HL-60/S4 treated with retinoic acid at 250 ng/mL for 4 days and 3 days (cell line): ENCODE data around the gene GOLGA6L2.
"Not testable (repeated sequence)": the region's sequence is repeated elsewhere in the genome, so short reads cannot be mapped to it uniquely, and the experiment has no call there.

ENCODE experiments used
- in situ Hi-C: fragments of 300-500 bp; cut with MboI; formaldehyde crosslinking; loops from 2 replicates; pipeline ENCODE4 v1.7.0; 2022; ENCODE audit warnings: low sequenced_read_pairs

Gene GOLGA6L2

GRCh38 chr15:23425327-23425726 lies 21.7 kb downstream of the GOLGA6L2 start:
- in situ Hi-C loops = not testable (repeated sequence)

- in situ Hi-C loops = loop anchor here (25.0 kb wide), 1 partner anchor 387 kb away; the partner anchor contains the start of gene TUBGCP5
These were observed 22.7 kb downstream of the GOLGA6L2 start for GRCh38 chr15:23424111-23424904.

DNA sequence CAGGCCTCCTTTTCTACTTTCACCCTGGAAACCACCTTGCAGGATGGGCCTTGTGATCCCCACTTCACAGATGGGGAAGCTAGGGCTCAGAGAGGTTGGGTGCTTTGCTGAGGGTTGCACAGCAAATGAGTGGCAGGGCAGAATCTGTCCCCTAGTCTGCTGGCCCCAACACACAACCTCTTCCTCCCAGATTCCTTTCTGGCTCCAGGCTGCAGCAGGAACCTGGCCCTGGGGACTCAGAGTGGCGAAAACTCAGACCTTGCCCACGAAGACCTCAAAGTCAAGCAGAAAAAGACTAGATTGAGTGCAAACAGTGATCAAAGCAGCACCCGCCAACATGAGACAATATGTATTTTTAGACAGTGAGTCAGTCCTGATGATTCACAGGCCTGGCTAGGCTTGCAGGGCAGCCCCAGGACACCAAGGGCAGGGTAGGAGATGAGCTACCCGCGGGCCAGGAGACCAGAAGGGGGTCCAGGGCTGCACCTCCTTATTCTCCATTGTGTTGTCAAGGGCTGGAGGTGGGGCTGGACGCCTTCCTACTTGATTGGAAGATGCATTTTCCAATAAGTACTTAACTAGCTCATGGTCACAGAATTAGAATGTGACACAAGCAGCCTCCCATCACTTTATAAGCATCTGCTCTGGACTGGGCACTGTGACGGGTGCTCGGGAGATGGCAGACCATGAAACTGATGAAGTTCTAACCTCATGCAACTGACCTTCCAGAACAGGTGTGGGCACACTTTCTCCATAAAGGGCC lies 23.9 kb downstream of the GOLGA6L2 start:
- in situ Hi-C loops = loop anchor here (25.0 kb wide), 1 partner anchor 386 kb away; the partner anchor contains the start of gene TUBGCP5

DNA sequence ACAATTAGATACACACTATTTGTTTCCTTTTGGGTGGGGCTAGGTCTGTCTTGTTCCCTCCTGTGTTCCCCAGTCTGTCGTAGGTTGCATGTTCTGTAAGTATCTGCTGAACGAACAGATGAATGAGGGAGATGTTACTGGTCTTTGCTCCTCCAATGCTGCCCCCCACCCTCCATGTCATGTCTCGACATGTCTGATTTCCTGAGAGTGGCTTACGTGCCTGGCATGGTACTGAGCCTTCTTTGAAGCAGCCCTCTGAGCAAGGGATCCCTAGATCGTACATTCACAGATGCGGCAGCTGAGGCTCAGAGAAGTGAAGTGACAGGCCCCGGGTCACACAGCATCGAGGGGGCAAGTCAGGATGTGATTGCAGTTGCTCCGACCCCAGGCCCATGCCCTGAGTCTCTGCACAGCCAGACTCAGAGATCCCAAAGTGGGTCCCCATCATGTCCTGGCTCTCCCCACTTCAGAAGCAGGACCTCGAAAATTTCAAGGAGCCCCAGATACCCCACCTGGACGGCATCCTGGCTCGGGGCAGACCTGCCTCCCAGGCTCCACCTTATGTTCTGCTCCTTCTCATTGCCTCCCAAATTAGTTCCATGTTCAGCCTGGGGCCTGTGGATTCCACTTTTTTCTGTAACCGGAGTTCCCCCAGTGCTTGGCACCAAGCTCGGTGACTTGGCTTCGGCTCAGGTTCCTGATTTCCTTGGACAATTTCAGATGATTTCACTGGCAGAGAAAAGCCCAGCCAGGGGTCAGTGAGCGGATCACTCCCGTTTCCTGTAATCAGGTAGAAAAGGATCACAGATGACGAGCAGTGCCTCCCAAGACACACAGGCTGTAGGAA lies 24.7 kb downstream of the GOLGA6L2 start:
- in situ Hi-C loops = loop anchor here (25.0 kb wide), 1 partner anchor 385 kb away; the partner anchor contains the start of gene TUBGCP5

DNA sequence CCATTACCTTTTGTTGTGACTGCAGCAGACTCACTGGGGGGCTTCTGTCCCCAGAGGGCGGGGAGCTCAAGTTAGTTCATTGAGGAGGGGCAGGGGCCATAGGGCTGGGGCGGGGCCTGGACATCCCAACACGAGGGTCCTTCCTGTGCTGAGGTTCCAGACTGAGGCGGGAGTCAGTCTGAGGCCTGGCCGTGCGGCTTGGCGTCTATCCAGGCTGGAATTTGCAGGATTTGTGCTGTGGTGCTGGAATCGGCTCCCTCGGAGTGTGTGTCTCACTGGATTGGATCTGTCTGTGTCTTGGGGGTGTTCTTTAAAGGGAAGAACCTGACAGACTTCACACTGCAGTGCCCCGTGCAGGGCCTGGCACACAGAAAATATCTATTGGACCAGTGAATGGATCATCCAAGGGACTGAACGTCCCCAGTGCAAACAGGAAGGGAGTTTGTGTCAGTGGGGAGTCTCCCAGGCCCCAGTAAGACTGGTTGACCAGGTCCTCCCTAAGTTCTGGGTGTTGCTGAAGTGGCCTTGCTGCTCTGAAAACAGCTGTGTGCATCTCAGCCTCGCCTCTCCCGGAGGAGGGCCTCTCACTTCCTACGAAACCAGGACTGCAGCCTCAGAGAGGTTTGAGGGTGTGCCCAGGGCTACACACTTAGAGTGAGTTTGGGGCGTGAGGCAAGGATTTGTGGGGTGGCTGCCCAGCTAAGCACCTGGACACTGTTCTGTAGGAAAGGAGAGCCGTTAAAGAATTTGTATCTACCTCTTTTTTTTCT lies 26.1 kb downstream of the GOLGA6L2 start:
- in situ Hi-C loops = loop anchor here (25.0 kb wide), 1 partner anchor 384 kb away; the partner anchor contains the start of gene TUBGCP5

DNA sequence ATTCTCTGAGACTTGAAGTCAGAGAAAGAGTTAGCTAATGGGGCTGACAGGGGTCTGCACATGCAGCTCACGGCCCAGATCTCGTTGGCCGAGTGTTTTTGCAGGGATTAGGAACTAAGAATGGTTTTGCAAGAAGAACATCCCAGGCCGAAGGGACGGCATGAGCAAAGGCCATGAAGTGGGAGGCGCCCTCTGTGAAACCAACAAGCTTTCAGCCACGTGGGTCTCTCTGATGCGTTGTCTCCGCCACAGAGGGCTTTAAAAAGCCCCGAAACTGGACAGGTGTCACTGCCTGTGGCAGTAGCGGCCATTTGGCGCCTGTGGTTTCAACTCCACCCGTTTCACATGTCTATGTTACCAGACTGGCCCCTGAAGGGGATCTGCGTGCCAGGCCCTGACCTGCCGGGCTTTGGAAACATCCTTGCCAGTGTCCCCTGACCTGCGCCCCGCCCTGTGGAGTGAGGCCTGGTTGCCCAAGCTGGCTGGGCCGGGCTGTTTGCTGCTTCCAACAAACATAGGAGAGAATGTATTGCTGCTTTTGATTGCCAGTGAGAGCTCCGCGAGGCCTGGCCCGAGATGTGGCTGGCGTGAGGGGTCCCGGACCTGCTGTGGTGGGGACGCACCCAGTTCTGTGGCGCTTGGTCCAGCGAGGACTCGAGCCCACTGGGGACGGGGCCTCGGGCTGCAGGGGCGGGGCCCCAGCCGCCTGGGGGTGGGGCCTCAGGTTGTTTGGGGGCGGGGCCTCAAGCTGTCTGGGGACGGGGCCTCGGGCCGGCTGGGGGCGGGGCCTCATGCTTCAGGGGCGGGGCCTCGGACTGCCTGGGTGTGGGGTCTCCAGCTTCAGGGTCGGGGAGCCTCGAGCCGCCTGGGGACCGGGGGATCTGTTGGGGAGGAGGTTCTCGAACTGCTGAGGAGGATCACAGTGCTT lies 30.4 kb downstream of the GOLGA6L2 start:
- in situ Hi-C loops = loop anchor here (25.0 kb wide), 1 partner anchor 379 kb away; the partner anchor contains the start of gene TUBGCP5

GRCh38 chr15:23415866-23416265 lies 31.2 kb downstream of the GOLGA6L2 start:
- in situ Hi-C loops = loop anchor here (25.0 kb wide), 1 partner anchor 379 kb away; the partner anchor contains the start of gene TUBGCP5

- in situ Hi-C loops = loop anchor here (25.0 kb wide), 1 partner anchor 378 kb away; the partner anchor contains the start of gene TUBGCP5
These were observed 31.6 kb downstream of the GOLGA6L2 start for GRCh38 chr15:23415321-23415865.

DNA sequence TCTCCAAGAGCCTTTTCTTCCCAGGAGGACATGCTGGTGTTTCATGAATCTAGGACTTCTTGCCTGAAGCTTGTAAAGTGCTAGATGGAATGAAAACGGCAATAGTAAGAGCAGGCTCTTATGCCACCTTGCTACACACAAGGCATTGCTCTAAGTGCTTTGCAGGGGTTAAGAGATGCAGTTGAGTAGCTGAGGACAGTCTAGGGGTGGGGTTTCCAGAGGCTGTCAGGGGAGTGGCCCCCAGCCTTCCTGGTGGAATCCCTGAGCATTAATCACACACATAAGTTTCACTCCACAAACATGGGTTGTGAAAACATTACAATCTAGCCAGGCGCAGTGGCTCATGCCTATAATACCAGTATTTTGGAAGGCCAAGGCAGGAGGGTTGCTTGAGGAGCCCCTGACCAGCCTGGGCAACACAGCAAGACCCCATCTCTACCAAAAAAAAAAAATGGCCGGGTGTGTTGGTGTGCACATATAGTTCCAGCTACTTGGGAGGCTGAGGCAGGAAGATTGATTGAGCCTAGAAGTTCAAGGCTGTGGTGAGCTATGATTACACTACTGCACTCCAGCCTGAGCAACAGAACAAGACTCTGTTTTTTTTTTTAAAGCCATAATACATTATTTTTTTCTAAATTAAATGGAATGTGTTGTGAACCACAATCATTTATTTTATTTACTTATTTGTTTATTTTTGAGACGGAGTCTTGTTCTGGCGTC lies 34.0 kb downstream of the GOLGA6L2 start:
- in situ Hi-C loops = loop anchor here (25.0 kb wide), 1 partner anchor 376 kb away; the partner anchor contains the start of gene TUBGCP5

GRCh38 chr15:23411841-23412240 lies 35.2 kb downstream of the GOLGA6L2 start:
- in situ Hi-C loops = loop anchor here (25.0 kb wide), 1 partner anchor 375 kb away; the partner anchor contains the start of gene TUBGCP5

DNA sequence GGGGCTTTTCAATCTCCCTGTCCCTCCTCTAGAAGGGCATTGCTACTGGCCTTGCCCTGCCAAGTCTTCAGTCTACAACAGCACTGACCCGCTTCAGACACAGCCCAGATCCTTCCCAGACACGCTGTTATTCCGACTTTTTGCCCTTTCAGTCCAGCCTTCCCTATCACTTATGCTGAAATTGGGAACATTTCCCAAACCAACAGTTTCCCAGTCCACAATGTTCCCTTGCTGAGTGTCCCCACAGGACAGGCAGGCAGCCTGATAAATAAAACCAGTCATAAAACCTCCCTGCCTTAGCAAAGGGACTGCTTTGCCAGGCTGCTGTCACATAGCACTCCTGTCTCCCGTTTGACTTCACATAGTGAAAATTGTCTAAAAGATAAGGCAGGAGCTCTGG lies 43.5 kb downstream of the GOLGA6L2 start:
- in situ Hi-C loops = loop anchor here (25.0 kb wide), 1 partner anchor 366 kb away; the partner anchor contains the start of gene TUBGCP5

GRCh38 chr15:23402544-23402943 lies 44.5 kb downstream of the GOLGA6L2 start:
- in situ Hi-C loops = loop anchor here (25.0 kb wide), 1 partner anchor 365 kb away; the partner anchor contains the start of gene TUBGCP5

DNA sequence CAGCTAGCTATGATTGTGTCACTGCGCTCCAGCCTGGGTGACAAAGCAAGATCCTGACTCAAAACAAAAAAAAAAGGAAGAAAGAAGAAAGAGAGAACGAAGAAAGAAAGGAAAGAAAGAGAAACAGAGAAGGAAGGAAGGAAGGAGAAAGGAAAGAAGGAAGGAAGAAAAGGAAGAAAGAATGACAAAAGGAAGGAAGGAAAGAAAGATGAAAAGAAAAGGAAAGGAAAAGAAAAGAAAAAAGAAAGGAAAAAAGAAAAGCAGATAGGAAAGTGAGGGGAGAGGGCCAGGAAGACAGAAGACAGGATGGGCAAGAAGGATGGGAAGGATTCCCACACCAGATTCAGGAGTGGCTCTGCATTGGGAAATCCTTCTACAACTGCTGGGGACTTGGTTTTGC lies 44.9 kb downstream of the GOLGA6L2 start:
- in situ Hi-C loops = loop anchor here (25.0 kb wide), 1 partner anchor 365 kb away; the partner anchor contains the start of gene TUBGCP5

- in situ Hi-C loops = loop anchor here (25.0 kb wide), 1 partner anchor 364 kb away; the partner anchor contains the start of gene TUBGCP5
These were observed 45.4 kb downstream of the GOLGA6L2 start for GRCh38 chr15:23401627-23402026.

DNA sequence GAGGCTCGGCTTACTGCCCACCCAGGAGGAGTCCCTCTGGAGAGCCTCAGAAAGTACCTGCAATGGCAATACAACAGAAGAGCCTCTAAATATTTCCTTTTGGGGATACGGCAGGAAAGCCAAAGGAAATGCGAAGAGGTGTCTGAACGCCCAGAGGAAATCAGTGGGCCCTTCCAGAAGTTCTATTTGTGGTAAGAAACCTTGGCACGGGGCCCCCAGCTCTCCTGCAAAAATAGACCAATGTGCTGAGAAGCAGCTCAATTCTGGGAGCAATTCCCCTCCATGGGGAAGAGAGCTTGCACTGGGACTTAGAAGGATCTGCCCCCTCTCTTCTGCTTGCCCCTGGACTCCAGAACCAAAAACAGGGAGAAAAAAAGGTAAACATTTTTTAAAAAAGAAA lies 47.8 kb downstream of the GOLGA6L2 start:
- in situ Hi-C loops = not testable (repeated sequence)

- in situ Hi-C loops = not testable (repeated sequence)
These were observed 48.7 kb downstream of the GOLGA6L2 start for GRCh38 chr15:23398357-23398756.

- in situ Hi-C loops = no loop called here
These were observed 49.3 kb downstream of the GOLGA6L2 start for GRCh38 chr15:23397779-23398178.
